Measurements from ENCODE around the gene FADS1. TPM values are rescaled to one million over a fixed set of nuclear protein-coding genes. Genes with fewer than 3 reads are reported as not detected.

FADS1 gene
- 100 to 1,000 TPM in 1 of 3 donors, 10 to 100 TPM in 1, 1 to 10 TPM in 1; 8.8 to 112 (median 15.1) TPM for total RNA-seq

DNA sequence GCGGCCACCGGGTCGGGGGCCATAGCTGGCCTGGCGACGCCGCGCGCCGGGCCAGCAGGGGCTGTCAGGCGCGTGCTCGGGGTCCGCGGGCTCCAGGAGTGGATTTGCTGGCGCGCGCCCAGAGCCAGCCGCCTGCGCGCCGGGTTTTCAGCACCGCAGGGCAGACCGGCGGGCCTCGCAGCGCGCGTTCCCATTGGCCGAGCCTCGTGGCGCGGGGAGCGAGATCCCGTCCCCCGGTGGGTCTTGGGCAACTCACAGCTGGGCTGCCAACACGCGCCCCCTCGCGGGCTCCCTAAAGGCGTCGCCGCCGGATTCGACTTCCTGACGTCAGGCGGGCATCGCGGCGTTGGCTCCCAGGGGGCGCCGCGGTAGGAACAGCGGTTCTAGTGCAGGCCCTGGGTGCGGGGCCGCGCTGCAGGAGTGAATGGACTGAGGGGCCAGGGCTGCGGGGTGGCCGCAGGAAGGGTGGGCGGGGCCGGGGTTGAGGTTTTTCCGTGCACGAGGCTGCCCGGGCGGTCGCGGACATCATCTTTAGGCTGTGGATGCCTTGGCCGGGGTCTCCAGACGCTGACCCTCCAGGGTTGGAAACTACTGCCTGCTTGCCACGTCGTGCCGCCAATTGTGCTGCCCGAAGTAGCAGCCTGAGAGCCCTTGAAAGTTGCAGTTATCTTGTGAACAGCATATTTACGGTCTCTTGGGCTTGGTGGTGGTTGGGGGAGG is at the start of gene FADS1:
FADS1 (minus strand) TSS at position 268 of the 720 bp plus-strand sequence; CDS start at position 194, 74 bp downstream.
- H3K4me3 ChIP-seq: peak within 1 kb of the TSS; percentile 67 to 92 (median 69)
- no peak for TF ChIP-seq POLR2A (IDR thresholded peaks at IDR 0.05)
- TF ChIP-seq POLR2AphosphoS5 (IDR thresholded peaks at IDR 0.05): peak in 2 of 3 donors; percentile 4 to 53
- TF ChIP-seq CTCF (IDR thresholded peaks at IDR 0.05): peak in 1 of 3 donors; percentile 15
- peak within 1 kb of the TSS; percentile 78 to 98 for H3K27ac ChIP-seq
- H3K9me3 ChIP-seq: no peaks in the 10 kb centered on the region
- intact Hi-C loops (cut with DNase I; ENCODE audit: low total_unique reads): loop anchor here (2.0 to 10.0 kb wide), 3 partner anchors 68 to 860 kb away; partner anchors contain the start of gene UBXN1
- no peaks in the 10 kb centered on the region for H3K27me3 ChIP-seq
- peaks cover 0 to 6% of the 10 kb centered on the region in 2 donors for H3K4me1 ChIP-seq
- DNase-seq (ENCODE audit: low spot score in 2 of 2): peak in 1 of 2 donors; percentile 39
- H3K36me3 ChIP-seq: no peaks in the 10 kb centered on the region

DNA sequence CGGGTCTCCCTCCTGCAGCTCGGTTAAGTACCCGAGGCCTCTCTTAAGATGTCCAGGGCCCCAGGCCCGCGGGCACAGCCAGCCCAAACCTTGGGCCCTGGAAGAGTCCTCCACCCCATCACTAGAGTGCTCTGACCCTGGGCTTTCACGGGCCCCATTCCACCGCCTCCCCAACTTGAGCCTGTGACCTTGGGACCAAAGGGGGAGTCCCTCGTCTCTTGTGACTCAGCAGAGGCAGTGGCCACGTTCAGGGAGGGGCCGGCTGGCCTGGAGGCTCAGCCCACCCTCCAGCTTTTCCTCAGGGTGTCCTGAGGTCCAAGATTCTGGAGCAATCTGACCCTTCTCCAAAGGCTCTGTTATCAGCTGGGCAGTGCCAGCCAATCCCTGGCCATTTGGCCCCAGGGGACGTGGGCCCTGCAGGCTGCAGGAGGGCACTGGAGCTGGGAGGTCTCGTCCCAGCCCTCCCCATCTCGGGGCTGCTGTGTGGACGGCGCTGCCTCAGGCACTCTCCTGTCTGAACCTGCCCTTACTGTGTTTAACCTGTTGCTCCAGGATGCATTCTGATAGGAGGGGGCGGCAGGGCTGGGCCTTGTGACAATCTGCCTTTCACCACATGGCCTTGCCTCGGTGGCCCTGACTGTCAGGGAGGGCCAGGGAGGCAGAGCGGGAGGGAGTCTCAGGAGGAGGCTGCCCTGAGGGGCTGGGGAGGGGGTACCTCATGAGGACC is 49.6 kb upstream of the FADS1 start:
- Histone ChIP-seq H3K4me3 (no peak overlapping the region), H3K27ac (no peak overlapping the region), H3K4me1 (no peaks in the 10 kb centered on the region), H3K27me3 (no peaks in the 10 kb centered on the region), H3K9me3 (no peaks in the 10 kb centered on the region), H3K36me3 (no peaks in the 10 kb centered on the region)
- intact Hi-C loops (cut with DNase I; ENCODE audit: low total_unique reads): no loop called here
- no peak for DNase-seq (ENCODE audit: low spot score in 2 of 2)
- no peak for TF ChIP-seq POLR2AphosphoS5 (IDR thresholded peaks at IDR 0.05)
- TF ChIP-seq CTCF (IDR thresholded peaks at IDR 0.05): no peak

- no peaks in the 10 kb centered on the region for H3K9me3 ChIP-seq
- intact Hi-C loops (cut with DNase I; ENCODE audit: low total_unique reads): no loop called here
These were observed 48.3 kb upstream of the FADS1 start for GRCh38 chr11:61864814-61865775.

DNA sequence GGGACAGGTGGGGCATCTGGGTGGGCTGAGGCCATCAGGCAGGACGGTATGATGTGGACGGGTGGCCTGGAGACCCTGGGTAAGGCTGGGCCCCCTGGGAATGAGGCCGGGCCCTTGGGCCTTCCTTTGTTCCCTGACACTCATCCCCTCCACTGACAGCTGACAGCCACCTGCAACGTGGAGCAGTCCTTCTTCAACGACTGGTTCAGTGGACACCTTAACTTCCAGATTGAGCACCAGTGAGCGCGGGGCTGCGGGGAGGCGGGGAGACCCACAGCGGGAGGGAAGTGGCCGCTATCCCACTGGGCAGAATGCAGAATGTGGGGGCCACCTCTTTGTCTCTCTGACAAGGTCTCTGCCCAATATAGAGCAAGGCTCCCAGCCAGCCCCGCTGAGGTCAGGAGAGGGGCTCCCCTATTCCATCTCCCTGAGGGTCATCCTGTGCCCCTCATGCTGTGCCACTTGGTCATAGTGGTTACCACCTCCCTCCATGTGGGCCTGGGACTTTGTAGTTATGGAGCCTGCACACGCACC is 46.8 kb upstream of the FADS1 start:
- H3K9me3 ChIP-seq: no peaks in the 10 kb centered on the region
- H3K36me3 ChIP-seq: no peaks in the 10 kb centered on the region
- H3K4me3 ChIP-seq: no peak overlapping the region
- no peaks in the 10 kb centered on the region for H3K27me3 ChIP-seq
- no peak for TF ChIP-seq POLR2AphosphoS5 (IDR thresholded peaks at IDR 0.05)
- TF ChIP-seq POLR2A (IDR thresholded peaks at IDR 0.05): no peak
- TF ChIP-seq CTCF (IDR thresholded peaks at IDR 0.05): no peak
- no peak overlapping the region for H3K27ac ChIP-seq
- no peak for DNase-seq (ENCODE audit: low spot score in 2 of 2)
- intact Hi-C loops (cut with DNase I; ENCODE audit: low total_unique reads): no loop called here
- H3K4me1 ChIP-seq: no peaks in the 10 kb centered on the region

More at GRCh38 chr11:61864814-61865775, 48.3 kb upstream of the FADS1 start:
- no peak overlapping the region for H3K4me3 ChIP-seq
- no peak for DNase-seq (ENCODE audit: low spot score in 2 of 2)
- no peaks in the 10 kb centered on the region for H3K36me3 ChIP-seq
- H3K27me3 ChIP-seq: no peaks in the 10 kb centered on the region
- no peak overlapping the region for H3K27ac ChIP-seq
- TF ChIP-seq POLR2AphosphoS5 (IDR thresholded peaks at IDR 0.05) (no peak), POLR2A (IDR thresholded peaks at IDR 0.05) (no peak), CTCF (IDR thresholded peaks at IDR 0.05) (no peak)
- no peaks in the 10 kb centered on the region for H3K4me1 ChIP-seq
